ENCODE results near the gene PRKCG.

DNA sequence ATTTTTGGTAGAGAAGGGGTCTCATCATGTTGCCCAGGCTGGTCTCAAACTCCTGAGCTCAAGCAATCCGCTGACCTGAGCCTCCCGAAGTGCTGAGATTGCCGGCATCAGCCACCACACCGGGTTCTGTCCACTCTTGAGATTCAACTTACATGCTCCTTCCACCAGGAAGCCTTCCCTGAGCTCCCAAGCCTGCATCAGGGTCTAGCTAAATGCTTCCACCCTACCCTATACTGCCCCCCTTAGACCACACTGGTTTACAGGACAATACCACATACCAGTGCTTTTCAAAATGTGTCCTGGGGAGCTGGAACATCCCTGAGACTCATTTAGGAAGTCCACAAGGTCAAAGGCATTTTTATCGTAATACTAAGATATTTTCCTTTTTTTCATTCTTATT lies 65.6 kb downstream of the PRKCG start:
- TF ChIP-seq EZH2 (IDR thresholded peaks at IDR 0.05; ENCODE audit: insufficient read depth, poor library complexity, severe bottlenecking) (no peak), EZH2phosphoT487 (IDR thresholded peaks at IDR 0.05; ENCODE audit: insufficient read depth, low read depth) (no peak)

Measured in GM23248 (cell line).